HEK293 (cell line): Measurements from ENCODE around the gene PTPRG.

Experiments used
- CTCF ChIA-PET: fragments of 350-600 bp; formaldehyde crosslinking; extraction: SDS; loops from one replicate; lab custom pipeline; 2021; ENCODE audit warnings: antibody characterized with exemption; lab: Yijun Ruan, JAX
- POLR2A ChIA-PET: fragments of 300-600 bp; formaldehyde crosslinking; extraction: SDS; loops from one replicate; lab custom pipeline; 2020; ENCODE audit warnings: antibody characterized with exemption, inconsistent platforms; lab: Yijun Ruan, JAX
- H3K27ac ChIP-seq: fragments of 200-500 bp; sonication (Bioruptor generic); 2 replicates; pipeline ENCODE4 v1.5.1; 2014; ENCODE audit warnings: low read depth, low read length, control low read depth, inconsistent platforms; ENCODE audit errors: extremely low read depth
- H3K36me3 ChIP-seq, 2 experiments: fragments of 200-500 bp in 1 of 2; sonication (Bioruptor generic) in 1 of 2; 1 replicate in 1 of 2; 2 replicates in 1 of 2; pipeline ENCODE4 v1.5.1; 2014 to 2017; ENCODE audit warnings: inconsistent platforms in 2 of 2, low read length in 2 of 2; ENCODE audit not compliant: control insufficient read depth in 2 of 2, insufficient read depth in 1 of 2
- H3K4me1 ChIP-seq: fragments of 200-500 bp; sonication (Bioruptor generic); 2 replicates; pipeline ENCODE4 v1.5.1; 2014; ENCODE audit warnings: mild to moderate bottlenecking, low read length, inconsistent platforms; ENCODE audit not compliant: control insufficient read depth, insufficient read depth
- H3K4me3 ChIP-seq: 2 replicates; pipeline ENCODE4 v1.5.1; 2011; ENCODE audit warnings: low read depth, mild to moderate bottlenecking, control low read depth, low read length, moderate library complexity
- H3K9me3 ChIP-seq: fragments of 200-500 bp; sonication (Bioruptor generic); 2 replicates; pipeline ENCODE4 v1.5.1; 2014; ENCODE audit warnings: low read depth, low read length, inconsistent platforms; ENCODE audit not compliant: control insufficient read depth, insufficient read depth
- BCL11A ChIP-seq: fragments of 450-650 bp; formaldehyde crosslinking; IDR thresholded peaks from 2 replicates; pipeline ENCODE4 v1.5.1; 2016; ENCODE audit warnings: low read depth, missing biosample characterization, missing genetic modification characterization
- SCRT1 ChIP-seq: fragments of 450-650 bp; formaldehyde crosslinking; IDR thresholded peaks from 2 replicates; pipeline ENCODE4 v1.5.1; 2016; ENCODE audit warnings: missing biosample characterization, missing genetic modification characterization, borderline replicate concordance
- SCRT2 ChIP-seq: fragments of 450-650 bp; formaldehyde crosslinking; IDR thresholded peaks from 2 replicates; pipeline ENCODE4 v1.5.1; 2016; ENCODE audit warnings: missing biosample characterization, missing genetic modification characterization
- ZEB2 ChIP-seq: fragments of 450-650 bp; formaldehyde crosslinking; IDR thresholded peaks from 2 replicates; pipeline ENCODE4 v1.5.1; 2016; ENCODE audit warnings: missing biosample characterization, missing genetic modification characterization
- ZIC2 ChIP-seq: fragments of 450-650 bp; formaldehyde crosslinking; IDR thresholded peaks from 2 replicates; pipeline ENCODE4 v1.5.1; 2016; ENCODE audit warnings: missing biosample characterization, missing genetic modification characterization
- ZNF24 ChIP-seq: fragments of 450-650 bp; formaldehyde crosslinking; IDR thresholded peaks from 2 replicates; pipeline ENCODE4 v1.5.1; 2016; ENCODE audit warnings: missing biosample characterization, missing genetic modification characterization
- ZNF266 ChIP-seq: fragments of 450-650 bp; formaldehyde crosslinking; IDR thresholded peaks from 2 replicates; pipeline ENCODE4 v1.5.1; 2016; ENCODE audit warnings: missing biosample characterization, missing genetic modification characterization, low read depth
- ZNF404 ChIP-seq: fragments of 450-650 bp; formaldehyde crosslinking; IDR thresholded peaks from 2 replicates; pipeline ENCODE4 v1.5.1; 2017; ENCODE audit warnings: missing biosample characterization, missing genetic modification characterization
- ZNF610 ChIP-seq: fragments of 450-650 bp; formaldehyde crosslinking; IDR thresholded peaks from 2 replicates; pipeline ENCODE4 v1.5.1; 2016; ENCODE audit warnings: missing biosample characterization, missing genetic modification characterization, borderline replicate concordance
- ZNF626 ChIP-seq: fragments of 450-650 bp; sonication (Bioruptor Pico); formaldehyde crosslinking; IDR thresholded peaks from 2 replicates; pipeline ENCODE4 v1.5.1; 2018; ENCODE audit warnings: missing biosample characterization, missing genetic modification characterization, inconsistent platforms
- ZNF660 ChIP-seq: fragments of 450-650 bp; IDR thresholded peaks from 2 replicates; pipeline ENCODE4 v1.5.1; 2018; ENCODE audit warnings: missing biosample characterization, mild to moderate bottlenecking, missing genetic modification characterization
- ZNF785 ChIP-seq: fragments of 450-650 bp; formaldehyde crosslinking; IDR thresholded peaks from 2 replicates; pipeline ENCODE4 v1.5.1; 2016; ENCODE audit warnings: missing biosample characterization, missing genetic modification characterization
- ZNF791 ChIP-seq: fragments of 450-650 bp; formaldehyde crosslinking; IDR thresholded peaks from 2 replicates; pipeline ENCODE4 v1.5.1; 2016; ENCODE audit warnings: missing biosample characterization, missing genetic modification characterization
- ZSCAN23 ChIP-seq: fragments of 450-650 bp; formaldehyde crosslinking; IDR thresholded peaks from 2 replicates; pipeline ENCODE4 v1.5.1; 2016; ENCODE audit warnings: missing biosample characterization, missing genetic modification characterization
- TF ChIP-seq, protein P1 (sequence below): fragments of 450-650 bp; formaldehyde crosslinking; IDR thresholded peaks from 2 replicates; pipeline ENCODE4 v1.5.1; 2017; ENCODE audit warnings: missing biosample characterization, missing genetic modification characterization
- TF ChIP-seq, protein P2 (sequence below): fragments of 450-650 bp; formaldehyde crosslinking; IDR thresholded peaks from 2 replicates; pipeline ENCODE4 v1.5.1; 2017; ENCODE audit warnings: missing biosample characterization, missing genetic modification characterization
- TF ChIP-seq, protein P3 (sequence below): fragments of 450-650 bp; formaldehyde crosslinking; IDR thresholded peaks from 2 replicates; pipeline ENCODE4 v1.5.1; 2017; ENCODE audit warnings: missing biosample characterization, missing genetic modification characterization

The PTPRG gene

DNA sequence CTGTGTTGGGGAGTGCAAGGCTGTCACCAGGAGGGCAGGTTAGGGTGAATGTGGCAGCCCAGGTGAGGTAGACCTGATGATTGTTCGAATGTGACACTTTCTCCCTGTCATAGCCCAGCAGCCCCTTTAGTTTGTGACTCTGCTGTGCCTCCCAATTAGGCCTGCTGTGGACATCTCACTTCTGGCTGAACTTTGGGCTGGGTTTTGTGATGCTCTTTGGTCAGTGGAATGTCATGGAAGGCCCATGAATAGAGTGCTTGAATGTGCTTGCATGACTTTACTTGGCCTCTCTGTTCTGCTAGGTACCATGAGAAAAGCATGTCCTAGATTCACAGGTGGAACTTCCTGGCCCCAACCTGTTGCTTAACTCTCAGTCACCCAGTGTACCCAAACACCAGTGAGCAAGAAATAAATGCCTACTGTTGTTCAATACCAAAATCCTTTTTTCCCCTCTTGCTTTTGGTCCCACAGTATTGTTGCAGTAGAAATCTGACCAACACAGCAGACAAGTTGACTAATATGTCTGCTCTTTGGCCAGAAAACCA, 249.7 kb downstream of the PTPRG start:
- no peaks in the 10 kb centered on the region for H3K9me3 ChIP-seq
- H3K27ac ChIP-seq = no peak overlapping the region
- H3K4me3 ChIP-seq = no peak overlapping the region
- ChIA-PET CTCF (no interaction called here), POLR2A (no interaction called here)
- H3K4me1 ChIP-seq = peaks cover 27% of the 10 kb centered on the region
- no peaks in the 10 kb centered on the region for H3K36me3 ChIP-seq
- TF ChIP-seq ZSCAN23 (no peak), SCRT1 (tag by site-specific recombination) (peak; percentile 95), ZIC2 (tag by site-specific recombination) (no peak), ZNF785 (tag by site-specific recombination) (0 out of 2 replicates have a peak, but pooled peaks have one; percentile 3), SCRT2 (peak; percentile 95), ZEB2 (tag by site-specific recombination) (no peak)

DNA sequence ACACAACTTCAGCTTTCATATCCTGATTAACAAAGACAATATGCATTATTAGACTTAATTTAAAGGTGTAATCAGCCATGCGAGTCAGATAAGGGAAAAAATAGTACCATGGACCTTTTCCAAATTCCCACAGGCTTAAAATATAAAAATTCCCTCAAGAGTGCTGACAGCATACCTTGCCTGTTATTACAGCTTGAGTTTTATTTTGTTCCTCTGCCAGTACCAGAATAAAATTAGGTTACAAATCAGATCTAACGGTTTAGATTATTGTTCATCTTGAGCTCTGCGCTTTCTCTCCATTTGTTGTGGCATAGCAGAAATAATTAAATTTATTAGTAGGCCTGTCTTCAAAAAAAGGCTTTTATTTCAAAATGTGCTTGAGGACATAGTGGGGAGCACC, 250.3 kb downstream of the PTPRG start:
- CTCF ChIA-PET = no interaction called here
- POLR2A ChIA-PET = no interaction called here
- Histone ChIP-seq H3K27ac (no peak overlapping the region), H3K9me3 (no peaks in the 10 kb centered on the region), H3K36me3 (no peaks in the 10 kb centered on the region), H3K4me3 (no peak overlapping the region), H3K4me1 (peaks cover 23% of the 10 kb centered on the region)
- TF ChIP-seq ZNF660 (tag by site-specific recombination) = no peak
- no peak for TF ChIP-seq ZNF626 (tag by site-specific recombination)
- no peak for TF ChIP-seq ZNF266
- no peak for TF ChIP-seq ZNF404 (tag by site-specific recombination)
- TF ChIP-seq ZNF791 = no peak
- no peak for TF ChIP-seq ZNF610
- TF ChIP-seq, protein P1, sequence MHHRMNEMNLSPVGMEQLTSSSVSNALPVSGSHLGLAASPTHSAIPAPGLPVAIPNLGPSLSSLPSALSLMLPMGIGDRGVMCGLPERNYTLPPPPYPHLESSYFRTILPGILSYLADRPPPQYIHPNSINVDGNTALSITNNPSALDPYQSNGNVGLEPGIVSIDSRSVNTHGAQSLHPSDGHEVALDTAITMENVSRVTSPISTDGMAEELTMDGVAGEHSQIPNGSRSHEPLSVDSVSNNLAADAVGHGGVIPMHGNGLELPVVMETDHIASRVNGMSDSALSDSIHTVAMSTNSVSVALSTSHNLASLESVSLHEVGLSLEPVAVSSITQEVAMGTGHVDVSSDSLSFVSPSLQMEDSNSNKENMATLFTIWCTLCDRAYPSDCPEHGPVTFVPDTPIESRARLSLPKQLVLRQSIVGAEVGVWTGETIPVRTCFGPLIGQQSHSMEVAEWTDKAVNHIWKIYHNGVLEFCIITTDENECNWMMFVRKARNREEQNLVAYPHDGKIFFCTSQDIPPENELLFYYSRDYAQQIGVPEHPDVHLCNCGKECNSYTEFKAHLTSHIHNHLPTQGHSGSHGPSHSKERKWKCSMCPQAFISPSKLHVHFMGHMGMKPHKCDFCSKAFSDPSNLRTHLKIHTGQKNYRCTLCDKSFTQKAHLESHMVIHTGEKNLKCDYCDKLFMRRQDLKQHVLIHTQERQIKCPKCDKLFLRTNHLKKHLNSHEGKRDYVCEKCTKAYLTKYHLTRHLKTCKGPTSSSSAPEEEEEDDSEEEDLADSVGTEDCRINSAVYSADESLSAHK (tag by site-specific recombination) = no peak
- TF ChIP-seq, all 188 proteins: peak for 0

DNA sequence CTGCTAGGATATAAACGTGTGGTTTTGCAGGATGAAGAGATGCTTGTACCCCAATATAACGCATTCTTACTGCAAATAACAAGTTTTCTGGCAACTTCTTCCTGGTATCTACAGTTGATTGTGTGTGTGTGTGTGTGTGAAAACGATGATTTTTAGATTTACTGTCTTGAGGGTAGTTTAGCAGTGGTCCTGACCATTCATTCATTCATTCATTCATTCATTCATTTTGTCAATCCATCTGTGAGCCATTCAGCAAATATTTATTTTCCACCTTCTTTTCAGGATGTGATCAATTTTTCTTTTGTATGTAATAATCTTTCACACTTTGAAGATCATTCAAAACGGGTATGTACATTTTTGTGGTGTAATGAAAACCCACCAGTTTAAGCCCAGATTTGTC, 250.7 kb downstream of the PTPRG start:
- TF ChIP-seq BCL11A (tag by site-specific recombination) (no peak), ZNF24 (tag by site-specific recombination) (peak; percentile 74; the same call in 1 of the 2 replicates), ZNF404 (tag by site-specific recombination) (no peak)
- TF ChIP-seq, protein P2, sequence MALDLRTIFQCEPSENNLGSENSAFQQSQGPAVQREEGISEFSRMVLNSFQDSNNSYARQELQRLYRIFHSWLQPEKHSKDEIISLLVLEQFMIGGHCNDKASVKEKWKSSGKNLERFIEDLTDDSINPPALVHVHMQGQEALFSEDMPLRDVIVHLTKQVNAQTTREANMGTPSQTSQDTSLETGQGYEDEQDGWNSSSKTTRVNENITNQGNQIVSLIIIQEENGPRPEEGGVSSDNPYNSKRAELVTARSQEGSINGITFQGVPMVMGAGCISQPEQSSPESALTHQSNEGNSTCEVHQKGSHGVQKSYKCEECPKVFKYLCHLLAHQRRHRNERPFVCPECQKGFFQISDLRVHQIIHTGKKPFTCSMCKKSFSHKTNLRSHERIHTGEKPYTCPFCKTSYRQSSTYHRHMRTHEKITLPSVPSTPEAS = no peak
- TF ChIP-seq, protein P3, sequence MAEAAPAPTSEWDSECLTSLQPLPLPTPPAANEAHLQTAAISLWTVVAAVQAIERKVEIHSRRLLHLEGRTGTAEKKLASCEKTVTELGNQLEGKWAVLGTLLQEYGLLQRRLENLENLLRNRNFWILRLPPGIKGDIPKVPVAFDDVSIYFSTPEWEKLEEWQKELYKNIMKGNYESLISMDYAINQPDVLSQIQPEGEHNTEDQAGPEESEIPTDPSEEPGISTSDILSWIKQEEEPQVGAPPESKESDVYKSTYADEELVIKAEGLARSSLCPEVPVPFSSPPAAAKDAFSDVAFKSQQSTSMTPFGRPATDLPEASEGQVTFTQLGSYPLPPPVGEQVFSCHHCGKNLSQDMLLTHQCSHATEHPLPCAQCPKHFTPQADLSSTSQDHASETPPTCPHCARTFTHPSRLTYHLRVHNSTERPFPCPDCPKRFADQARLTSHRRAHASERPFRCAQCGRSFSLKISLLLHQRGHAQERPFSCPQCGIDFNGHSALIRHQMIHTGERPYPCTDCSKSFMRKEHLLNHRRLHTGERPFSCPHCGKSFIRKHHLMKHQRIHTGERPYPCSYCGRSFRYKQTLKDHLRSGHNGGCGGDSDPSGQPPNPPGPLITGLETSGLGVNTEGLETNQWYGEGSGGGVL (tag by site-specific recombination) = 0 out of 2 replicates have a peak, but pooled peaks have one; percentile 13
- Histone ChIP-seq H3K27ac (no peak overlapping the region), H3K9me3 (no peaks in the 10 kb centered on the region), H3K4me3 (no peak overlapping the region), H3K36me3 (no peaks in the 10 kb centered on the region), H3K4me1 (peaks cover 18% of the 10 kb centered on the region)
- ChIA-PET POLR2A (no interaction called here), CTCF (no interaction called here)
